ENCODE measurements around the gene KIAA1217.

Gene KIAA1217

DNA sequence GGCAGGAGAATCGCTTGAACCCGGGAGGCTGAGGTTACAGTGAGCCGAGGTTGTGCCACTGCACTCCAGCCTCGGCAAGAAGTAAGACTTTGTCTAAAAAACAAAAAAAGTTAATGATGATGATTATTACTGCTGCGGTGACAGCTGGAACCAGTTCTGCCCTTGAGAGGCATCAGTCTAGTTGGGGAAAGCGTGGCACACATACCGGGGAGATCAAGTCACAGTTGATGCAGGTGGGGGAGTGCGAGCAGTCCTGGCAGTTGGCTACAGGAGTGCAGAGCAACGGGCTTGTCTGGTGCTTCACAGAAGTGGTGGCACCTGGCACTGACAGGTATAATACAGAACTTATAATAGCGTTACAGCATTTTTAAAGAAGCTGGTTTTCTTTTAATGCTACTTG, 341.7 kb downstream of the KIAA1217 start:
- no peak for DNase-seq (ENCODE audit: low spot score)

DNA sequence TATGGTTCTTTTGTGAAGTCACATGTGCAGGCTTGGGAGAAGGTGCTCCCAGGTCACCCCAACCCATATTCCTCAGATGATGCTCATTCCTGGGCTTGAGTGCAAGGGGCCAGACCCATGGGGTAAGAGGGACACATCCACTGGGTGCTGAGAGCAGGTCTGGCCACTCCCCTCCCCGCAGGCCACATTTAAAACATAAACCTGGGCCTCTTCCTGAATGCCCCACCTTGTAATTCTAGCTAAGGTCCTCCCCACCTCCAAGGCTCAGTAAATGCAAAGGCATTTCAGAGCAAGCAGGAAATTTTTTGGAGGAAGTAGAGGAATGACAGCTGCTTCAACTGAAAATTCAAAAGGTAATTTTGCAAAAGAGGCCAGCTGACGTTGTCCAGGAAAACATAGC, 342.2 kb downstream of the KIAA1217 start:
- no peak for DNase-seq (ENCODE audit: low spot score)

GRCh38 chr10:24552346-24553016, 343.5 kb downstream of the KIAA1217 start:
- no peak for DNase-seq (ENCODE audit: low spot score)

GRCh38 chr10:24553051-24553612, 344.2 kb downstream of the KIAA1217 start:
- no peak for DNase-seq (ENCODE audit: low spot score)

- no peak for DNase-seq (ENCODE audit: low spot score)
These were observed 345.1 kb downstream of the KIAA1217 start for GRCh38 chr10:24554036-24554435.

- DNase-seq (ENCODE audit: low spot score) = no peak
These were observed 347.3 kb downstream of the KIAA1217 start for GRCh38 chr10:24556126-24556749.

DNA sequence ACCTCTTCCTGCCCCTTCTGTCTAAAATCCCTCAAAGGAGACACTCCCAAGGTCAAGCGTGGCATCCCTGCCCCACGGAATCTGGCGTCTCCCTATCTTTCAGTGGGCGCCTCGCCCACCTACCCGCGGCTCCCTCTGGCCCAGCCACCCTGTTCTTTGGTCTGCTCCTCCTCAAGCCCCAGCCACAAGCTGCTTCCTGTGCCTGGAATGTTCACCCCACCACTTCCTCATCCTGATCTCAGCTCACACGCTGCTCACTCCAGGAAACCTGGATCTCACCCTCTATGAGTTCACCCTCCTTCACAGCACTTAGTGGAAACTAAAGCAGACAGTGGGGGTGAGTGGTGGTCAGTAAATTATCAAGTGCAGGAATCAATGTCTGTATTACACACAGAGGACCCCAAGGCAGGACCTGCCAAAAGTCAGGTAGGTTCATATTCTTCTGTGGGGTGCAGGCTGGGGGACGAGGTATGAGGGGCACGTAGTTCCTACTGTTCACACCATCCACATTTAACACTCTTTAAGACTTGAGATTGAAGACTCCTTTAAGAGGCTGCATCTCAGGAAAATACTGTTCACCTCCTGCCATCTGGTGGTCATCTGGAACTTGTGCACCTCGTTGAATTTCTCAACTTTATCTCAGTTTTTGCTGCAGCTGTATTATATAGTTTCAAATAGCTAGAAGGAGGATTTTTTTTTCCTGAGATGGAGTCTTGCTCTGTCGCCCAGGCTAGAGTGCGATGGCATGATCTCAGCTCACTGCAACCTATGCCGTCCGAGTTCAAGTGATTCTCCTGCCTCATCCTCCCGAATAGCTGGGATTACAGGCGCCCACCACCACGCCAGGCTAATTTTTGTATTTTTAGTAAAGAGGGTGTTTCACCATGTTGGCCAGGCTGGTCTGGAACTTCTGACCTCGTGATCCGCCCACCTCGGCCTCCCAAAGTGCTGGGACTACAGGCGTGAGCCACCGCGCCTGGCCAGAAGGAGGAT, 348.1 kb downstream of the KIAA1217 start:
- DNase-seq (ENCODE audit: low spot score) = peak; percentile 33

DNA sequence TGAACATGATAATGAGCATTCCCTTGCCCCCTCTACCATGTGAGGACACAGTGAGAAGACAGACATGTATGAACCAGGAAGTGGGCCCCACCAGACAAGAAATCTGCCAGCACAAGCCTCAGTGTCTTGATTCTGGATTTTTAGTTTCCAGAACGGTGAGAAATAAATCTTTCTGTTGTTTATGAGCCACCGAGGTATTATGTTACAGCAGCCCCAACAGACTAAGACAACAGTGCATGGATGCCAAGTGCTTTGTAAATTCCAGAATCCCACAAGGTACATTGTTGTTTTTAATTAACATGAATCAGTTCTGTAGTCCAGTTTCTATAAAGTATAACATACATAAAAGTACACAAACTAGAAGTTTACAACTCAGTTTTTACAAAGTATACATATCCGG, 352.5 kb downstream of the KIAA1217 start:
- DNase-seq (ENCODE audit: low spot score) = no peak

DNA sequence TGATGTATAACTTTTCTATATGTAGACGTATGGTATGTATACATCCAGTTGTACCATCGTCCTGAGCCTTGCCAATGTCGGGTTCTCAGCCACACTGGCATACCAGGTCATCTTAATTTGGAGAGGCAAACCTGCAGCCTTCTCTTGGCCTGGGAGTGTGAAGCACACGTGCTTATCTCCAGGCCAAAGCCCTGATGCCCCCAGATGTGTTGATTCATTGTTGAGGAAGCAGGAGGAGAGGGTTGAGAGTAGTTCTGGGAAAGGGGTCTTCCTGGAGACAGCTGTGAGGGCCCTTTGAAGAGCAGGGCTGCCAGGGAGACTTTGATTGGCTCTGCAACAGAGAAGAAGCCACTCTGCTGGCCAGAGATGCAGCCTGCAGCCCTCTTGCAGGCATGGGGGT, 359.1 kb downstream of the KIAA1217 start:
- DNase-seq (ENCODE audit: low spot score) = no peak

DNA sequence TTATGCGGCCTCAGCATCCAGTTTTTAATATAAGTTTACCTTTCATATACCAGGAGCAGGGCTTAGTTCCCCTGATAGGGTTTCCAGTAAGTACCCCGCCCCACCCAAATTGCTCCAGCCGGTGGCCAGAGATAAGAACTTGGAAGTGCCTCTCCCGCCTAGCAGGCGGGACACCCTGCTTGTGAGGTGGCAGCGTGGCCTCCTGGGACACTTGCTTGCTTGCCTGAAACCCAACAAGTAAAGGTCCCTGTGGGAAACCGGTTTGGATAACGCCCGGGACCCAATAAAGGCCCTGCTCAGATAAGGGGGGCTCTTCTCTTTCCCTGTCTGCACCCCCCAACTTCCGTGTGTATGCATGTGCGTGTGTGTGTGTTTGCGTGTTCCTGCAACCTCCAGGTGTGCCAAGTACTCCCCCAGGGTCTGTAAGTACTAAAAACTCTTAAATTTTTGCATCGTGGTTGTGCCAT, 360.4 kb downstream of the KIAA1217 start:
- DNase-seq (ENCODE audit: low spot score) = no peak

- no peak for DNase-seq (ENCODE audit: low spot score)
These were observed 361.1 kb downstream of the KIAA1217 start for GRCh38 chr10:24569828-24570657.

GRCh38 chr10:24570658-24571426, 361.9 kb downstream of the KIAA1217 start:
- DNase-seq (ENCODE audit: low spot score) = no peak

DNA sequence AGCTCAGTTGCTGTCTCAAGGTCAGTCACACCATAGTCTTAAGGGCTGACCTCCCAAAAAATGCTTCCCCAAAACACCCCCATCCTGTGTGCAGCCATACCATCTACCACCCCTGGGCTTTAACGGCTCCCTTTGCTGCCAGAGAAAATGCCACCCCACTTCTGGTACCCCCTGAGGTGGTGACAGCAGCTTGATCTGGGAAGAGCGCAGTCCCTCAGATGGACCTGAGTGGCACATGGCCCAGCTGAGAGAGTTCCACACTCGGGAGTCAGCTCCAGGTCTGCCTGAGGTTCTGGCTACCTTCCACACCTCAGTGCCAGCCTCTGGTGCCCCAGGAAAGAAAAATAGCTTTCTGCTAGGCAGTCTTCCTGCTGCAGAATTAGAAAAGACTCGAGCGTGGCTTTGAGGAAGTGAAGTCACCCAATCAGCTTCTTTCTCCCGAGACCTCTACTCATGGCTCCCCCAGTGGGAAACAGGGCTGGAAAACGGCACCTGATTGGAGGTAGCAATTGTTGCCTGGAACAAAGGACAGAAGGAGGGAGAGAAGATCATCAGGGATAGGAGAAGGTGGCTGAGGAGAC, 363.0 kb downstream of the KIAA1217 start:
- no peak for DNase-seq (ENCODE audit: low spot score)

GRCh38 chr10:24574161-24574560, 365.2 kb downstream of the KIAA1217 start:
- no peak for DNase-seq (ENCODE audit: low spot score)

DNA sequence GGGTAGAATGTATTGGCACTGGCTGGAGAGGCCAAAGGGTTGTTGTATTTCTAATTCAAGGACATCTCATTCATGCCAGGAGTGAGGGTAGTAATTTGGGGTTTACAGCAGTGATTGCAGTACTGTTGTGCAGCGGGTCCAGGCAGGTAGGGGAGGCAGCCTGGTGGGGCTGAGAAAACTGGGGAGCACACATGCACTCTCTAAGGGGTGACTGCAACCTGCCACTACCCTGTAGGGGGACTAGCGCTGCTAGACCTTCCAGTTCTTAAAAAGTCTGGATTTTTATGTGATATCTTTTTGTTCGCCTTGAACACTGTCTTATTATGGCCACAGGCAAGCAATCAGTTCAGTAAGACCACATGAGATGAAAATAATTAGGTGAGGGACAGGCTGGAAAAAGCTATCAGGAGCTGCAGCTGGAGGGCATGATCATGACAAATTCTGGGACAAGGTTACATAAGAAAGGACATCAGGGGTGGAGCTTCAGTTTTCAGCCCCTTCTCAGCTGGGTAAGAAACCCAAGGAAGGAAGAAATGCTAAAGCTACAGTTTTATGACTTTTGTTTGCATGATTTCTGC, 365.7 kb downstream of the KIAA1217 start:
- no peak for DNase-seq (ENCODE audit: low spot score)

GRCh38 chr10:24575481-24576002, 366.6 kb downstream of the KIAA1217 start:
- DNase-seq (ENCODE audit: low spot score) = no peak

DNA sequence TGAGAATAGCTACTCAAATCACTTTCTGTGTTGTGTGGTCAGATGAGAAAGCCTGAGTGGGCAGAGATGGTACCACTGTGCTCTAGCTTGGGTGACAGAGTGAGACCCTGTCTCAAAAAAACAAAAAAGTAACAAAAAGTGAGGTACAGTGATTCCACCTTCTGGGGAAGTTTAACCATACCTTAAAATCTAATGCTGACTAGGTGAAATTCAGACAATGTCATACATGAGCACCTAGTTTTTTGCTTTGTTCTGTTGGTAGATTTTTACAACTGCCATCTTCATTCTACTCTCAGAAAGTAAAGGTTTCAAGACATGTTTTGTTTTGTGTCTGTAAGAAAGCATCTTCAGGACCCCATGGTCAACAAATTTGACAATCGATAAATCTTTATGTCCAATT, 370.5 kb downstream of the KIAA1217 start:
- DNase-seq (ENCODE audit: low spot score) = no peak

- no peak for DNase-seq (ENCODE audit: low spot score)
These were observed 371.0 kb downstream of the KIAA1217 start for GRCh38 chr10:24579906-24580305.

GRCh38 chr10:24589265-24589664, 380.3 kb downstream of the KIAA1217 start:
- DNase-seq (ENCODE audit: low spot score) = no peak
